GM21723 (cell line): Measurements from ENCODE around the gene TMEM97.

Source experiments
- ATAC-seq: cut with Tn5 transposase; IDR thresholded peaks from one replicate; pipeline ENCODE4 v1.9.1; 2021; ENCODE audit warnings: mild to moderate bottlenecking, moderate library complexity; ENCODE audit not compliant: unreplicated experiment

TMEM97 gene

GRCh38 chr17:28363776-28364650 is 45.0 kb downstream of the TMEM97 start:
- ATAC-seq = no peak

GRCh38 chr17:28364665-28365363 is 45.8 kb downstream of the TMEM97 start, which contains the start of gene SEBOX:
Gene SEBOX, minus strand, starts transcription at chr17:28365199. Its CDS starts 48 bp downstream, at chr17:28365151.
- no peak for ATAC-seq

- no peak for ATAC-seq
Observed at GRCh38 chr17:28365487-28365886, 46.5 kb downstream of the TMEM97 start.

GRCh38 chr17:28366605-28367004 is 47.6 kb downstream of the TMEM97 start:
- no peak for ATAC-seq

GRCh38 chr17:28367641-28368305 is 48.8 kb downstream of the TMEM97 start:
- no peak for ATAC-seq

- ATAC-seq = no peak
Observed at GRCh38 chr17:28368306-28368831, 49.4 kb downstream of the TMEM97 start.

- no peak for ATAC-seq
Observed at GRCh38 chr17:28368915-28369683, 50.1 kb downstream of the TMEM97 start.

- no peak for ATAC-seq
Observed at GRCh38 chr17:28369684-28370034, 50.7 kb downstream of the TMEM97 start.

GRCh38 chr17:28370035-28370743 is 51.2 kb downstream of the TMEM97 start, which contains the start of gene VTN:
Gene VTN, minus strand, starts transcription at chr17:28370307. Its CDS starts 104 bp downstream, at chr17:28370203.
- no peak for ATAC-seq

GRCh38 chr17:28370744-28371103 is 51.7 kb downstream of the TMEM97 start:
- no peak for ATAC-seq

GRCh38 chr17:28371245-28372202 is 52.5 kb downstream of the TMEM97 start, which contains the start of gene SARM1:
Gene SARM1, plus strand, starts transcription at chr17:28371694. Its CDS starts 339 bp downstream, at chr17:28372033.
- peak; percentile 76 for ATAC-seq

- peak; percentile 21 for ATAC-seq
Observed at GRCh38 chr17:28372203-28372944, 53.4 kb downstream of the TMEM97 start.

- no peak for ATAC-seq
Observed at GRCh38 chr17:28372945-28373274, 53.9 kb downstream of the TMEM97 start.
